SK-N-SH (cell line): Measurements from ENCODE around the gene DDX21.

Source experiments
- FOXJ3 ChIP-seq: sonication (generic); formaldehyde crosslinking; IDR thresholded peaks from 2 replicates; pipeline ENCODE4 v1.5.1; 2020; ENCODE audit warnings: mild to moderate bottlenecking, missing genetic modification reagents
- MAX ChIP-seq: IDR thresholded peaks from 2 replicates; pipeline ENCODE4 v1.4.0; 2012; ENCODE audit warnings: low read depth

- TF ChIP-seq MAX (no peak), FOXJ3 (no peak)
Measured at GRCh38 chr10:69009360-69009759, 53.4 kb downstream of the DDX21 start.
